Cardiac muscle cell (in vitro differentiated cells and primary cell): ENCODE data around the gene HSPA6. TPM values are rescaled to one million over a fixed set of nuclear protein-coding genes. Genes with fewer than 3 reads are reported as not detected.
"Not testable (repeated sequence)": the region's sequence is repeated elsewhere in the genome, so short reads cannot be mapped to it uniquely, and the experiment has no call there.

Experiments used
- DNase-seq, 2 donors: peaks; one replicate each; pipeline versions ENCODE4 v3.0.0 to v3.0.0-alpha.2; 2010 to 2017; ENCODE audit warnings: low read depth in 1 of 2, low spot score in 1 of 2
- H3K27ac ChIP-seq: fragments of 200-600 bp; sonication (generic); 2 replicates; pipeline ENCODE4 v1.5.1; 2016
- H3K27me3 ChIP-seq: fragments of 200-600 bp; sonication (generic); 2 replicates; pipeline ENCODE4 v1.6.0; 2016; ENCODE audit warnings: control low read depth
- H3K36me3 ChIP-seq: fragments of 200-600 bp; sonication (generic); 2 replicates; pipeline ENCODE4 v1.5.1; 2016; ENCODE audit warnings: control low read depth
- H3K4me1 ChIP-seq: fragments of 200-600 bp; sonication (generic); 2 replicates; pipeline ENCODE4 v1.8.1; 2017; ENCODE audit warnings: low read depth, mild to moderate bottlenecking, mixed run types
- H3K4me3 ChIP-seq: fragments of 200-600 bp; sonication (generic); 2 replicates; pipeline ENCODE4 v1.5.1; 2016; ENCODE audit warnings: mild to moderate bottlenecking
- H3K9me3 ChIP-seq: fragments of 200-600 bp; sonication (generic); 2 replicates; pipeline ENCODE4 v1.5.1; 2017; ENCODE audit warnings: low read depth, mild to moderate bottlenecking, control low read depth
- CTCF ChIP-seq: IDR thresholded peaks from 2 replicates; pipeline ENCODE4 v1.5.1; 2012; ENCODE audit warnings: low read depth, mild to moderate bottlenecking, low read length
- polyA plus RNA-seq: library from polyadenylated mRNA; unstranded; fragments of >200 nt; fragmentation: Nextera tagmentation; extraction: Ambion mirVana; gene quantifications from 2 replicates; pipeline ENCODE4 v1.2.1, GENCODE V29; 2016
- total RNA-seq: library from RNA; depleted of rRNA; stranded (reverse); fragments of >200 nt; gene quantifications from 2 replicates; pipeline ENCODE4 v1.2.3, GENCODE V29; 2016

HSPA6 gene
- total and polyA plus RNA-seq, 2 experiments from 2014 or later: not detected

- not testable (repeated sequence) for H3K4me1 ChIP-seq, H3K36me3 ChIP-seq, DNase-seq, H3K27ac ChIP-seq, H3K9me3 ChIP-seq
- Histone ChIP-seq H3K4me3 (peak overlapping the region; percentile 22), H3K27me3 (peaks cover 36% of the 10 kb centered on the region)
Observed at GRCh38 chr1:161524742-161525291, 477 bp downstream of the HSPA6 start.

- not testable (repeated sequence) for H3K27ac ChIP-seq, H3K4me3 ChIP-seq, DNase-seq, H3K4me1 ChIP-seq, H3K9me3 ChIP-seq, H3K36me3 ChIP-seq
- peaks cover 39% of the 10 kb centered on the region for H3K27me3 ChIP-seq
Observed at GRCh38 chr1:161525321-161525720, 981 bp downstream of the HSPA6 start.

GRCh38 chr1:161525918-161526317 lies 1.6 kb downstream of the HSPA6 start:
- peaks cover 39% of the 10 kb centered on the region for H3K27me3 ChIP-seq
- H3K36me3 ChIP-seq, H3K27ac ChIP-seq, DNase-seq, H3K4me1 ChIP-seq, H3K9me3 ChIP-seq, H3K4me3 ChIP-seq: not testable (repeated sequence)

- not testable (repeated sequence) for DNase-seq, H3K4me3 ChIP-seq, H3K9me3 ChIP-seq, H3K27ac ChIP-seq, H3K36me3 ChIP-seq
- Histone ChIP-seq H3K4me1 (peaks cover 14% of the 10 kb centered on the region), H3K27me3 (peaks cover 39% of the 10 kb centered on the region)
Observed at GRCh38 chr1:161528550-161528949, 4.2 kb downstream of the HSPA6 start.

- peak in 1 of 2 donors; percentile 21 for DNase-seq
- H3K4me1 ChIP-seq: peaks cover 14% of the 10 kb centered on the region
- H3K27ac ChIP-seq, H3K36me3 ChIP-seq, H3K9me3 ChIP-seq: not testable (repeated sequence)
- H3K27me3 ChIP-seq: peaks cover 39% of the 10 kb centered on the region
- H3K4me3 ChIP-seq: peak overlapping the region; percentile 41
Observed at GRCh38 chr1:161529463-161530104, 5.2 kb downstream of the HSPA6 start.

GRCh38 chr1:161530158-161530557 lies 5.8 kb downstream of the HSPA6 start:
- Histone ChIP-seq H3K27me3 (peaks cover 35% of the 10 kb centered on the region), H3K4me3 (peak overlapping the region; percentile 41), H3K4me1 (peaks cover 14% of the 10 kb centered on the region)
- DNase-seq: peak; percentile 34 to 83
- H3K36me3 ChIP-seq, H3K27ac ChIP-seq, H3K9me3 ChIP-seq: not testable (repeated sequence)

GRCh38 chr1:161530671-161531641 lies 6.6 kb downstream of the HSPA6 start:
- Histone ChIP-seq H3K27me3 (peaks cover 29% of the 10 kb centered on the region), H3K27ac (peak overlapping the region; percentile 70)
- DNase-seq: peak; percentile 93 to 96

GRCh38 chr1:161531986-161532643 lies 7.8 kb downstream of the HSPA6 start:
- Histone ChIP-seq H3K4me1 (peaks cover 14% of the 10 kb centered on the region), H3K36me3 (no peaks in the 10 kb centered on the region), H3K27ac (peak overlapping the region; percentile 38), H3K4me3 (peak overlapping the region; percentile 41), H3K9me3 (no peaks in the 10 kb centered on the region), H3K27me3 (peaks cover 19% of the 10 kb centered on the region)
- DNase-seq: peak in 1 of 2 donors; percentile 43
- TF ChIP-seq CTCF: no peak

More at GRCh38 chr1:161530671-161531641, 6.6 kb downstream of the HSPA6 start:
- Histone ChIP-seq H3K4me3 (peak overlapping the region; percentile 41), H3K4me1 (peaks cover 14% of the 10 kb centered on the region)
- not testable (repeated sequence) for H3K9me3 ChIP-seq, H3K36me3 ChIP-seq

- Histone ChIP-seq H3K4me1 (peaks cover 14% of the 10 kb centered on the region), H3K4me3 (peak overlapping the region; percentile 41), H3K27ac (peak overlapping the region; percentile 38), H3K27me3 (peaks cover 16% of the 10 kb centered on the region)
- not testable (repeated sequence) for H3K9me3 ChIP-seq, H3K36me3 ChIP-seq
- peak; percentile 20 to 62 for DNase-seq
Observed at GRCh38 chr1:161532644-161533567, 8.6 kb downstream of the HSPA6 start.

GRCh38 chr1:161537068-161537669 lies 12.8 kb downstream of the HSPA6 start:
- not testable (repeated sequence) for H3K27ac ChIP-seq, H3K9me3 ChIP-seq, DNase-seq, H3K36me3 ChIP-seq, H3K4me3 ChIP-seq, H3K4me1 ChIP-seq
- H3K27me3 ChIP-seq: peaks cover 13% of the 10 kb centered on the region

GRCh38 chr1:161538925-161539479 lies 14.7 kb downstream of the HSPA6 start:
- not testable (repeated sequence) for H3K4me3 ChIP-seq, H3K36me3 ChIP-seq, H3K9me3 ChIP-seq, H3K27ac ChIP-seq, DNase-seq, H3K4me1 ChIP-seq
- peaks cover 16% of the 10 kb centered on the region for H3K27me3 ChIP-seq
